NCI-H82 treated with DMSO at 0.1 percent for 48 hours (cell line): ENCODE measurements around the gene MAML1.
"Not testable (repeated sequence)": the region's sequence is repeated elsewhere in the genome, so short reads cannot be mapped to it uniquely, and the experiment has no call there.

ENCODE experiments used
- DNase-seq: peaks from one replicate; lab custom pipeline; 2025; ENCODE audit not compliant: unreplicated experiment; lab: John Stamatoyannopoulos, UW

The MAML1 gene, protein sequence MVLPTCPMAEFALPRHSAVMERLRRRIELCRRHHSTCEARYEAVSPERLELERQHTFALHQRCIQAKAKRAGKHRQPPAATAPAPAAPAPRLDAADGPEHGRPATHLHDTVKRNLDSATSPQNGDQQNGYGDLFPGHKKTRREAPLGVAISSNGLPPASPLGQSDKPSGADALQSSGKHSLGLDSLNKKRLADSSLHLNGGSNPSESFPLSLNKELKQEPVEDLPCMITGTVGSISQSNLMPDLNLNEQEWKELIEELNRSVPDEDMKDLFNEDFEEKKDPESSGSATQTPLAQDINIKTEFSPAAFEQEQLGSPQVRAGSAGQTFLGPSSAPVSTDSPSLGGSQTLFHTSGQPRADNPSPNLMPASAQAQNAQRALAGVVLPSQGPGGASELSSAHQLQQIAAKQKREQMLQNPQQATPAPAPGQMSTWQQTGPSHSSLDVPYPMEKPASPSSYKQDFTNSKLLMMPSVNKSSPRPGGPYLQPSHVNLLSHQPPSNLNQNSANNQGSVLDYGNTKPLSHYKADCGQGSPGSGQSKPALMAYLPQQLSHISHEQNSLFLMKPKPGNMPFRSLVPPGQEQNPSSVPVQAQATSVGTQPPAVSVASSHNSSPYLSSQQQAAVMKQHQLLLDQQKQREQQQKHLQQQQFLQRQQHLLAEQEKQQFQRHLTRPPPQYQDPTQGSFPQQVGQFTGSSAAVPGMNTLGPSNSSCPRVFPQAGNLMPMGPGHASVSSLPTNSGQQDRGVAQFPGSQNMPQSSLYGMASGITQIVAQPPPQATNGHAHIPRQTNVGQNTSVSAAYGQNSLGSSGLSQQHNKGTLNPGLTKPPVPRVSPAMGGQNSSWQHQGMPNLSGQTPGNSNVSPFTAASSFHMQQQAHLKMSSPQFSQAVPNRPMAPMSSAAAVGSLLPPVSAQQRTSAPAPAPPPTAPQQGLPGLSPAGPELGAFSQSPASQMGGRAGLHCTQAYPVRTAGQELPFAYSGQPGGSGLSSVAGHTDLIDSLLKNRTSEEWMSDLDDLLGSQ

GRCh38 chr5:179732412-179732917 lies at the start of gene MAML1:
MAML1 (plus strand) TSS chr5:179732822; CDS start chr5:179733113, 291 bp downstream.
- peak; percentile 97 for DNase-seq

- not testable (repeated sequence) for DNase-seq
These were observed 43.4 kb upstream of the MAML1 start for GRCh38 chr5:179689212-179689611.

DNA sequence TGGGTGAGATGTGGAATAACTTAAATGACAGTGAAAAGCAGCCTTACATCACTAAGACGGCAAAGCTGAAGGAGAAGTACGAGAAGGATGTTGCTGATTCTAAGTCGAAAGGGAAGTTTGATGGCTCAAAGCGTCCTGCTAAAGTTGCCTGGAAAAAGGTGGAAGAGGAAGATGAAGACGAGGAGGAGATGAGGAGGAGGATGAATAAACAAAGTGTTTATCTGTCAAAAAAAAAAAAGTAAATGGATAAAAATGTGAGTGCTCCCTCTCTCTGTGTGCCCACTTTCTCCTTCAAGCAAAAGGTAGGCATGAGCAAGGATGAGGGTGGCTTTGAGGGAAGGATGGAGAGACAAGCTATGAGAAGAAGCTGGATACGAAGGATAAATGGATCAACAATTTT lies 38.1 kb upstream of the MAML1 start:
- no peak for DNase-seq

GRCh38 chr5:179696603-179697002 lies 36.0 kb upstream of the MAML1 start:
- no peak for DNase-seq

DNA sequence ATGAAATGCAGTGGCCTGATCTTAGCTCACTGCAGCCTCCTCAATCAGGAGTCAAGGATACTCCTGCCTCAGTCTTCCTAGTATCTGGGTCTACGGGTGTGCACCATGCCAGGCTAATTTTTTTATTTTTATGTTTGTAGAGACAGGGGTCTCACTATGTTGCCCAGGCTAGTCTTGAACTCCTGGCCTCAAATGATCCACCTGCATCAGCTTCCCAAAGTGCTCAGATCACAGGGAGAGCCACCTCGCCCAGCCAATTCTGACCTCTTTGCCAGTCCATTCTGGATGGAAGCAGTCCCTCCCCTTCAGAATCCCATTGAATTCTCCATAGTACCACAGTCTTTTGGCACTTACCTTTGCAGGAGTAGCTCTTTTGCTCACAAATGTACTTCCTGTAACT lies 35.5 kb upstream of the MAML1 start:
- no peak for DNase-seq

GRCh38 chr5:179697543-179697942 lies 35.1 kb upstream of the MAML1 start:
- DNase-seq = not testable (repeated sequence)

GRCh38 chr5:179697993-179698934 lies 34.4 kb upstream of the MAML1 start:
- peak; percentile 96 for DNase-seq

DNA sequence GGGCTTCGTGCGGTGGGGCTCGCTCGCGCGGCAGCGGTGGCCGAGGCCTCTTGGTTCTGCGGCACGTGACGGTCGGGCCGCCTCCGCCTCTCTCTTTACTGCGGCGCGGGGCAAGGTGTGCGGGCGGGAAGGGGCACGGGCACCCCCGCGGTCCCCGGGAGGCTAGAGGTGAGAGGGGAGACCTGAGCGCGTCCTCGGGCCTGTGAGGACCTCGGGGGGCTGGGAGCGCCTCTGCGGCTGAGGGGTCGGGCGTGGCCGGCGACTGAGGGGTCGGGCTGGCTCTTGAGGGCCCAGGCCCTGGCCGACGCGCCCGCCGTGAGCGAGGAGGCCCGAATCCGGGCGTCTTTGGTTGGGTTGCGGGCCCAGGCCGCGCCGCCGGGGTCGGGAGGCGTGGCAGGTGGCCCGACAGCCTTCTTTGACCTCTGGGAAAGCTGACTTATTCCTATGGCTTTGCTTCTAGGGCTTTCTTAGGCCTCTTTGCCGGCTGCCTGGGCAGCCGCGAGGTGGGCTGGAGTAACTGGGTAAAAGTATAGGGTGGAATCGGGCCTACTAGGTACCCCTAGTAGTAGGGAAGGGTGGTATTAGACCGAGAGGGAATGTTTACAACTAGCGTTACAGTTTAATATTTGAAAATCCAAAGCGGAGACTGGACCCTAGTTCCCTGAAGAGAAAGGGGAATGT lies 33.5 kb upstream of the MAML1 start, which contains the start of gene CANX:
CANX (plus strand) TSS at position 33 of the 681 bp plus-strand sequence. CDS start 6,715 bp downstream, outside the sequence.
- DNase-seq = no peak

- DNase-seq = peak; percentile 3
These were observed 32.9 kb upstream of the MAML1 start for GRCh38 chr5:179699616-179700237.

DNA sequence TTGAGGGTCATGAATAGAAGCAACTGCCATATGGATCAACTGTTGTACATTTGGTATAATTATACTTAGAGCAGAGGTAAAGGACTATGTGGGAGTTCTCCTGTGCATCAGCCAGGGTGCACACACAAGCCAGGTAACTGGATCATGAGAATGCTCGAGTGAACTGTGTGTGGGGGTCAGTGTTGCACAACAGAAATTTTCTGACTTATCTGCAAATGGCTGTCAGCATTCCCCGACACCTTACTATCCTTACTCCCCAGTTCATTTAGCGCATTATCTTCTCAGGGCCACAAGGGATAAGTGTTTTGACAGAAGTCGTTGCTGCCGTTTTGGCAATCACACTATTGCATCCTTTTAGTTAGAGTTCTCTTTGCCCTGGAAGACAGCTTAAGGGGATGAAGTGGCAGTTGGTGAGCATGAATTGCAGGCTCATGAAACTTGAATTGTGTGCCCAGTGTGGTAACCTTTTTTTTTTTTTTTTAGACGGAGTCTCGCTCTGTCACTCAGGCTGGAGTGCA lies 32.2 kb upstream of the MAML1 start:
- no peak for DNase-seq

DNA sequence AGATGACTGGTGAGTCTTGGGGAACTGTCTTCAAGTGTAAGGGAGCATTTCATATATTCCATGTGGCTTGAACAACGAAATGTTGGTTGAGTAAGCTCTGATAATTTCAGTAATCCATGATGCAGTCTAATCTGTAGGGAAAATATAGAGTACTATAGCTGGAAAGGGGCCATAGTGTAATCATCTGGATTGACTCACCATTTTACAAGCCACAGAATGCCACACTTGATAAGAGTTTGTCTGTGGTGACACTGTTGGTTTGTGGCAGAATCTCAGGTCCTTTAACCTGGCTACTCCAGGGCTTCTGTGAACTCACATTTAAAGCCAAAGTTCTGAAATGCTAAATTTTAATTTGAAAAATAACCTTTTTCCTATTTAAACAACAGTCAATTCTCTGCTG lies 16.3 kb upstream of the MAML1 start:
- no peak for DNase-seq

GRCh38 chr5:179720222-179720621 lies 12.4 kb upstream of the MAML1 start:
- DNase-seq = no peak

GRCh38 chr5:179724163-179724562 lies 8.5 kb upstream of the MAML1 start:
- DNase-seq = no peak

- DNase-seq = no peak
These were observed 5.5 kb upstream of the MAML1 start for GRCh38 chr5:179727106-179727505.

GRCh38 chr5:179729303-179729702 lies 3.3 kb upstream of the MAML1 start:
- no peak for DNase-seq

DNA sequence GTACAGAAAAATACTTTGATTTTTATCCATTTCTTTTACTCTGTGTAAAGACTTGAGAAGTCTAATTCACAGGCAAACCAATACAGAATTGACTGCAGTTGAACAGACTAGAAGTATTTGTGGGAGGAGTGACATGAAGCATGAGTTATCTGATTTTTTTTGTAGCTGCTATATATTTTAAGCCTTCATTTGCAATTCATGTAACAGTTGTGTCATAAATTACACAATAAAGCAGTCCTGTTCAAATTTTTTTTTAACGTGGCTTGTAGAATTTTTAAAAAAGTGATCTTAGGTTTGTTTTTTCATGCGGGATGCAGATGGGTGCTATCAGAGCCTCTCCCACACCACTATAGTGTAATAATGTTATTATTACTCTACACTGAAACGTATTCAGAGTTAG lies 2.9 kb upstream of the MAML1 start:
- no peak for DNase-seq

GRCh38 chr5:179730356-179730755 lies 2.3 kb upstream of the MAML1 start:
- no peak for DNase-seq

- no peak for DNase-seq
These were observed 1.8 kb upstream of the MAML1 start for GRCh38 chr5:179730852-179731251.

DNA sequence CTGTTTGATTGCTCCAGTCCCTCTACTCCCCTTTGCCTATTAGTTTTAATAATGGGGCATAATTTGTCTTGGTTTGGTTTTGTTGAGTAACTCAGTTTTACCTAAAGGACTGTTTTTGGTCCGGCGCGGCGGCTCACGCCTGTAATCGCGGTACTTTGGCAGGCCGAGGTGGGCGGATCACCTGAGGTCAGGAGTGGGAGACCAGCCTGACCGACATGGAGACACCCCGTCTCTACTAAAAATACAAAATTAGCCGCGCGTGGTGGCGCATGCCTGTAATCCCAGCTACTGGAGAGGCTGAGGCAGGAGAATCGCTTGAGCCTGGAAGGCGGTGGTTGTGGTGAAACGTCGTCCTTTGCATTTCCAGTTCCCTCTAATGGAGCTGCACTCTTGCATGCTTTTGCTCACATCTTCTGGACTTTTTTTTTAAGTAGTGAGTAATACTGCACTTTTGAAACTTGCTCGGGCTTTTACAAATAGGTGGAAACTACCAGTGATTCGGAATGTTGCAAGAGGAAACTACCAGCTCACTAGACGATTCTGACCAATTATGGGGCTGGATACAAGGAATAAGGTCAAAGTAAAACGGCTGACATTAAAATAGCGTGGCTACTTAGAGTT lies 721 bp upstream of the MAML1 start:
- no peak for DNase-seq
